ENCODE results near the gene CEP131.

CEP131 gene

DNA sequence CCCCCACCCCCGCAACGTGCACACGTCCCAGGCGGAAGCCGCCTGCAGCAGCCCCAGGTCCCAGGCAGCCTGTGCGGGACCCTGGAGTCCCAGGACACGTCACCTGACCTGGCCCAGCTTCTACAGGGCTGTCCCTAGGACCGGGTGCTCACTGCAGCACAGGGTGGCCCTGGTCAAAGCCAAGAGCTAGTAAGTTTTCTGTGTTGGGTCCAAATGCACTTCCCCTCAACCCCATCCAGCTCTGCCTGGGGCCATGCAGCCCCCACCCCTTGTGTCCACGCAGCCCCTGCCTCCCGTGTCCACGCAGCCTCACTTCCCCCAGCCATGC lies 79.6 kb downstream of the CEP131 start:
- no peak overlapping the region for H3K27ac ChIP-seq
- H3K4me3 ChIP-seq (ENCODE audit: low read depth, low read length), result no peak overlapping the region
- no peak overlapping the region for H3K9ac ChIP-seq

DNA sequence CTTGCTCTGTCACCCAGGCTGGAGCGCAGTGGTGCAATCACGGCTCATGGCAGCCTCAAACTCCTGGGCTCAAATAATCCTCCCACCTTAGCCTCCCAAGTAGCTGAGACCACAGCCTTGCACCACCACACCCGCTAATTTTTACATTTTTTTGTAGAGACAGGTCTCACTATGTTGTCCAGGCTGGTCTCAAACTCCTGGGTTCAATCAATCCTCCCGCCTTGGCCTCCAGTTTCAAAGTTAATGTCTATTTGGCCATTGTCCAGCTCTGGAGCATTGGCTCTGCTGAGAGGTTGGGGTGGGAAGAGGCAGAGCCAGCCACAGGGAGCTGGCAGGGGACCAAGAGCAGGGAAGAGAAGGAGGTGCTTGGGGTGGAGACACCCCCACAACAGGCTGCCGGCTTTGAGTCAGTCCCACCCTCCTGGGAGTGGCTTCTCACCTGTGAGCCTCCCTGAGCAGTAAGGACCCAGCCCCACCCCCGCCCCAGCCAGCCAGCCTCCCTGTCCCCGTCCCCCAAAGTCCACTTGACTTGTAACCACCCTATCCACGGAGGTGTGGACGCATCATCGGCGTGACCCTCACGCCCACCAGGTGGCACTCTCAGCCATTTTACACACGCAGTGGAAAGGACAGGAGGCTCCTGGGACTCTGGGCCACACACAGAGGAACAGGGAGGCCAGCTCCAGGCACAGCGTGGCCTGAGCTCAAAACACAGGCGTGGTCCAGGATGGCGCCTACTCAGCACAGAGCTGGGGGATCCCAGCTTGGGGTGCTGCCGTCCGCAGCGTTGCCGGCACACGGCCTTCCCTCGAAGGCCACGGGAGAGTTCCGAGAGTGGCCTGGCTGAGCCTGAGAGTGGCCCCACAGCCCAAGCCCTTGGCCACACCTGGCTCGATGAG lies 80.2 kb downstream of the CEP131 start:
- H3K36me3 ChIP-seq (ENCODE audit: control insufficient read depth, insufficient read depth, low read length), result no peaks in the 10 kb centered on the region
- no peak overlapping the region for H3K4me3 ChIP-seq (ENCODE audit: low read depth, low read length)
- H3K4me1 ChIP-seq, result no peaks in the 10 kb centered on the region
- no peak overlapping the region for H2AFZ ChIP-seq
- no peak overlapping the region for H3K9ac ChIP-seq
- H3K9me3 ChIP-seq (ENCODE audit: control insufficient read depth, low read length), result no peaks in the 10 kb centered on the region
- H3K27me3 ChIP-seq (ENCODE audit: control insufficient read depth, insufficient read depth, low read length), result no peaks in the 10 kb centered on the region
- no peak overlapping the region for H3K27ac ChIP-seq
- no peak overlapping the region for H3K4me2 ChIP-seq (ENCODE audit: low read length)
- peaks cover 4% of the 10 kb centered on the region for H3K79me2 ChIP-seq
- TF ChIP-seq, protein P1, sequence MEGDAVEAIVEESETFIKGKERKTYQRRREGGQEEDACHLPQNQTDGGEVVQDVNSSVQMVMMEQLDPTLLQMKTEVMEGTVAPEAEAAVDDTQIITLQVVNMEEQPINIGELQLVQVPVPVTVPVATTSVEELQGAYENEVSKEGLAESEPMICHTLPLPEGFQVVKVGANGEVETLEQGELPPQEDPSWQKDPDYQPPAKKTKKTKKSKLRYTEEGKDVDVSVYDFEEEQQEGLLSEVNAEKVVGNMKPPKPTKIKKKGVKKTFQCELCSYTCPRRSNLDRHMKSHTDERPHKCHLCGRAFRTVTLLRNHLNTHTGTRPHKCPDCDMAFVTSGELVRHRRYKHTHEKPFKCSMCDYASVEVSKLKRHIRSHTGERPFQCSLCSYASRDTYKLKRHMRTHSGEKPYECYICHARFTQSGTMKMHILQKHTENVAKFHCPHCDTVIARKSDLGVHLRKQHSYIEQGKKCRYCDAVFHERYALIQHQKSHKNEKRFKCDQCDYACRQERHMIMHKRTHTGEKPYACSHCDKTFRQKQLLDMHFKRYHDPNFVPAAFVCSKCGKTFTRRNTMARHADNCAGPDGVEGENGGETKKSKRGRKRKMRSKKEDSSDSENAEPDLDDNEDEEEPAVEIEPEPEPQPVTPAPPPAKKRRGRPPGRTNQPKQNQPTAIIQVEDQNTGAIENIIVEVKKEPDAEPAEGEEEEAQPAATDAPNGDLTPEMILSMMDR (IDR thresholded peaks at IDR 0.05), result peak; percentile 75

More for the DNA sequence above, 79.6 kb downstream of the CEP131 start:
- Histone ChIP-seq H2AFZ (no peak overlapping the region), H3K9me3 (ENCODE audit: control insufficient read depth, low read length) (no peaks in the 10 kb centered on the region), H3K36me3 (ENCODE audit: control insufficient read depth, insufficient read depth, low read length) (no peaks in the 10 kb centered on the region), H3K79me2 (peaks cover 4% of the 10 kb centered on the region), H3K4me1 (no peaks in the 10 kb centered on the region), H3K27me3 (ENCODE audit: control insufficient read depth, insufficient read depth, low read length) (no peaks in the 10 kb centered on the region), H3K4me2 (ENCODE audit: low read length) (no peak overlapping the region)
- TF ChIP-seq, protein P1 (IDR thresholded peaks at IDR 0.05), result no peak

DNA sequence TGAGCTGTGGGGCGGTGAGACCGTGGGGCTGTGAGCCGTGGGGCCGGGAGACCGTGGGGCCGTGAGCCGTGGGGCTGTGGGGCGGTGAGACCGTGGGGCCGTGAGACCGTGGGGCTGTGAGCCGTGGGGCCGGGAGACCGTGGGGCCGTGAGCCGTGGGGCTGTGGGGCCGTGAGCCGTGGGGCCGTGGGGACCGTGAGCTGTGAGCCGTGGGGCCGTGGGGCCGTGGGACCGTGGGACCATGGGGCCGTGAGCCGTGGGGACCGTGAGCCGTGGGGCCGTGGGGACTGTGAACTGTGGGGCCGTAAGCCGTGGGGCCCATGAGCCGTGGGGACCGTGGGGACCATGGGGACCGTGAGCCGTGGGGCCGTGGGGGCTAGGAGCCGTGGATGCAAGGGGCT lies 82.1 kb downstream of the CEP131 start:
- Histone ChIP-seq H3K27me3 (ENCODE audit: control insufficient read depth, insufficient read depth, low read length) (no peaks in the 10 kb centered on the region), H2AFZ (no peak overlapping the region), H3K27ac (no peak overlapping the region), H3K4me2 (ENCODE audit: low read length) (no peak overlapping the region), H3K79me2 (peaks cover 18% of the 10 kb centered on the region), H3K36me3 (ENCODE audit: control insufficient read depth, insufficient read depth, low read length) (no peaks in the 10 kb centered on the region), H3K9ac (no peak overlapping the region), H3K4me3 (ENCODE audit: low read depth, low read length) (no peak overlapping the region), H3K4me1 (no peaks in the 10 kb centered on the region), H3K9me3 (ENCODE audit: control insufficient read depth, low read length) (no peaks in the 10 kb centered on the region)
- TF ChIP-seq, protein P1 (IDR thresholded peaks at IDR 0.05), result no peak

DNA sequence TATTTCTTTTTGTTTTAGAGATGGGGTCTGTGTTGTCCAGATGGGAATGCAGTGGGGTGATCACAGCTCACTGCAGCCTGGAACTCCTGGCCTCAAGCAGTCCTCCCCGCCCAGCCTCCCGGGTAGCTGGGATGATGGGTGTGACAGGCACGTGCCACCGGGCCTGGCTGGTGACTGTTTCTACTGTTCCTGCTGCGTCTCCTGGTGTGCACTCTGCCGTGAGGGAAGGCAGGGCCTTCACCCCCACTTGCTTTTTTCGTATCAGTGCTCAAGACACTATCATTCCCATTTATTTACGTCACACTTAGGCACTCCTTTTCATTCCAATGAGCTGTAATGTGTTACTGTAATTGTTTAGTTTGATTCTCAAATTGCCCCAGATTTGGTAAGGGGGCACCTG lies 82.7 kb downstream of the CEP131 start:
- Histone ChIP-seq H3K9ac (no peak overlapping the region), H3K79me2 (peaks cover 22% of the 10 kb centered on the region), H3K27me3 (ENCODE audit: control insufficient read depth, insufficient read depth, low read length) (no peaks in the 10 kb centered on the region), H3K36me3 (ENCODE audit: control insufficient read depth, insufficient read depth, low read length) (no peaks in the 10 kb centered on the region), H3K4me2 (ENCODE audit: low read length) (no peak overlapping the region), H3K27ac (no peak overlapping the region), H3K4me1 (no peaks in the 10 kb centered on the region), H3K4me3 (ENCODE audit: low read depth, low read length) (no peak overlapping the region), H2AFZ (no peak overlapping the region), H3K9me3 (ENCODE audit: control insufficient read depth, low read length) (no peaks in the 10 kb centered on the region)
- TF ChIP-seq, protein P1 (IDR thresholded peaks at IDR 0.05), result no peak

Measured in parathyroid adenoma (tissue), 2 donors.